LNCAP (cell line): ENCODE measurements around the gene UST.

Source experiments
- TF ChIP-seq, protein P1 (sequence below): fragments of 450-650 bp; IDR thresholded peaks from 2 replicates; pipeline ENCODE4 v1.5.1; 2017; ENCODE audit warnings: mild to moderate bottlenecking

UST gene

GRCh38 chr6:148836751-148837150 lies 89.9 kb downstream of the UST start:
- TF ChIP-seq, protein P1, sequence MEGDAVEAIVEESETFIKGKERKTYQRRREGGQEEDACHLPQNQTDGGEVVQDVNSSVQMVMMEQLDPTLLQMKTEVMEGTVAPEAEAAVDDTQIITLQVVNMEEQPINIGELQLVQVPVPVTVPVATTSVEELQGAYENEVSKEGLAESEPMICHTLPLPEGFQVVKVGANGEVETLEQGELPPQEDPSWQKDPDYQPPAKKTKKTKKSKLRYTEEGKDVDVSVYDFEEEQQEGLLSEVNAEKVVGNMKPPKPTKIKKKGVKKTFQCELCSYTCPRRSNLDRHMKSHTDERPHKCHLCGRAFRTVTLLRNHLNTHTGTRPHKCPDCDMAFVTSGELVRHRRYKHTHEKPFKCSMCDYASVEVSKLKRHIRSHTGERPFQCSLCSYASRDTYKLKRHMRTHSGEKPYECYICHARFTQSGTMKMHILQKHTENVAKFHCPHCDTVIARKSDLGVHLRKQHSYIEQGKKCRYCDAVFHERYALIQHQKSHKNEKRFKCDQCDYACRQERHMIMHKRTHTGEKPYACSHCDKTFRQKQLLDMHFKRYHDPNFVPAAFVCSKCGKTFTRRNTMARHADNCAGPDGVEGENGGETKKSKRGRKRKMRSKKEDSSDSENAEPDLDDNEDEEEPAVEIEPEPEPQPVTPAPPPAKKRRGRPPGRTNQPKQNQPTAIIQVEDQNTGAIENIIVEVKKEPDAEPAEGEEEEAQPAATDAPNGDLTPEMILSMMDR, result no peak

- TF ChIP-seq, protein P1, result no peak
Observed at GRCh38 chr6:148837941-148838340, 91.1 kb downstream of the UST start.

DNA sequence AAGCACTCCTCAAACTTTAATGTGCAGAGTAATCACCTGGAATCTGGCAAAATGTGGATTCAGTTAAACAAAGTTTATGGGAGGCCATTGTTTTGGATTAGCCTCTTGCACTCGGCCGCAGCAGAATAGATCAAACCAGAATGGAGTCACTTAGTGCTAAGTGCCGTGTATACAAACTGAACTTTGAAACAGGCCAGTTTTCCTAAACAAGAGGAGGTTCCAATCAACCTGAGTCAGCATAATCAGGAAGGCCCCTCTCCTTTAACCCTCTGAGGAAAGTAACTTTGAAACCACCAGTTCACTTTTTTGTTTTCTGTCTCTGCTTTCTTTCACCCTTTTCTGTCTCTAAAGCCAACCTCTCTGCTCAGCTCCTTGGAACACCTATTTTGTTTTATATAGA lies 92.2 kb downstream of the UST start:
- TF ChIP-seq, protein P1, result no peak

DNA sequence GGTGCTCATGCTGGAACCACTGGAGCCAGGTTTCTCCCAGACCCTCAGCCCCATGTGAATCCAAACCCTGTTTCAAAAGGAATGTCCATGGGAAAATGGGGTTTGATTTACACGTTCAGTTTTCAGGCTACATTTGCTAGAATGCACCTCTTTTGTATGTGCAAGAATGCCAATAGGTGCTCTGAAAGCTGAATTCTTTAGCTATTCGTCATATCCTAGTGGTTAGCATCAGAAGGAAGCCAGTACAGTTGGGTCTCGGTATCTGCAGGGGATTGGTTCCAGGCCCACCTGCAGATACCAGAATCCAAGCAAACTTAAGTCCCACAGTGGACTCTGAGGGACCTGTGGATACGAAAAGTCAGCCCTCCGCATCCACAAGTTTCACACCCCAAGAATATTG lies 93.4 kb downstream of the UST start:
- TF ChIP-seq, protein P1, result no peak

DNA sequence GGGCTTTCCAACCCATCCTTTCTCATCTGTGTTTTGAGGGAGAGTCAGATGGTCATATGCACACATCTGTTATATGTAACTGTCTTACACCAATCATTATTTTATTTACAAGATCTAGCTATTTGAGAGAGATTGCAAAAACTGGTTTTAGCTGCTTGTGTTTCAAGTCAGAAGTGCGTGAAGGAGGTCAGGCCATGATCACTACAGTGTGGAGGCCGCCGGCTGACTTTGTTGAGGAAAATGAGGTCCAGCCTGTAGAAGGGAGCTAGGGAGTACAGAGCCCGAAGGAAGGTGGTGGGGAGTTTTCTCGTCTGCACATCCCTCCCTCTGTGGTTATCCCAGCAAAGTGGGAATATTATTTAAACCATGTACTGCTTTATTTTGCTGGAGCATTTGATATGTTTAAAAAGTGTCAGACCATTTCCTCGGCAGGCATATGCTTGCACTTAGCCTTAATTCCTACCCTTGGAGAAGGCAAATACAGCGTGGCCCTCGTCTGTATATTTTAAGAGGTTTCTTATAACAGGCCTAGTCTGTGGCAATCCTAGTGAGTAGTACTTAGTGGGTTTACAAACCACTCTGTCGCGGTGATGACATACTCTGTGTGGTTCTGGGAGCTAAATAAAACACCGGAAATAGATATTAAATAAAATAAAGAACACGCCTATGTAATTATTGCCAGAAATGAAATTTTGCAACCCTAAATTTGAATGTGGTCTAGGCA lies 95.6 kb downstream of the UST start:
- TF ChIP-seq, protein P1, result no peak

GRCh38 chr6:148845464-148845863 lies 98.6 kb downstream of the UST start:
- TF ChIP-seq, protein P1, result no peak

- TF ChIP-seq, protein P1, result no peak
Observed at GRCh38 chr6:148846778-148847761, 100.2 kb downstream of the UST start.
